Retinal pigment epithelial cell (primary cell): Measurements from ENCODE around the gene NUP62.

Experiments used
- DNase-seq: peaks from one replicate; pipeline ENCODE4 v3.0.0-alpha.2; 2010; ENCODE audit warnings: low read depth
- H3K4me3 ChIP-seq: 2 replicates; pipeline ENCODE4 v1.5.1; 2011; ENCODE audit warnings: mild to moderate bottlenecking, low read length, control low read depth, moderate library complexity
- TF ChIP-seq, protein P1 (sequence below): conservative IDR thresholded peaks from 2 replicates; pipeline ENCODE4 v1.5.1; 2011; ENCODE audit warnings: low read depth, low read length, control low read depth, inconsistent platforms

The NUP62 gene

GRCh38 chr19:49866933-49867782, 62.1 kb downstream of the NUP62 start, which contains the start of gene PNKP:
Gene PNKP, minus strand, starts transcription at chr19:49867576. Its CDS starts 372 bp downstream, at chr19:49867204.
- H3K4me3 ChIP-seq: peak within 1 kb of the TSS; percentile 80
- peak; percentile 56 for DNase-seq
- TF ChIP-seq, protein P1, sequence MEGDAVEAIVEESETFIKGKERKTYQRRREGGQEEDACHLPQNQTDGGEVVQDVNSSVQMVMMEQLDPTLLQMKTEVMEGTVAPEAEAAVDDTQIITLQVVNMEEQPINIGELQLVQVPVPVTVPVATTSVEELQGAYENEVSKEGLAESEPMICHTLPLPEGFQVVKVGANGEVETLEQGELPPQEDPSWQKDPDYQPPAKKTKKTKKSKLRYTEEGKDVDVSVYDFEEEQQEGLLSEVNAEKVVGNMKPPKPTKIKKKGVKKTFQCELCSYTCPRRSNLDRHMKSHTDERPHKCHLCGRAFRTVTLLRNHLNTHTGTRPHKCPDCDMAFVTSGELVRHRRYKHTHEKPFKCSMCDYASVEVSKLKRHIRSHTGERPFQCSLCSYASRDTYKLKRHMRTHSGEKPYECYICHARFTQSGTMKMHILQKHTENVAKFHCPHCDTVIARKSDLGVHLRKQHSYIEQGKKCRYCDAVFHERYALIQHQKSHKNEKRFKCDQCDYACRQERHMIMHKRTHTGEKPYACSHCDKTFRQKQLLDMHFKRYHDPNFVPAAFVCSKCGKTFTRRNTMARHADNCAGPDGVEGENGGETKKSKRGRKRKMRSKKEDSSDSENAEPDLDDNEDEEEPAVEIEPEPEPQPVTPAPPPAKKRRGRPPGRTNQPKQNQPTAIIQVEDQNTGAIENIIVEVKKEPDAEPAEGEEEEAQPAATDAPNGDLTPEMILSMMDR: no peak

DNA sequence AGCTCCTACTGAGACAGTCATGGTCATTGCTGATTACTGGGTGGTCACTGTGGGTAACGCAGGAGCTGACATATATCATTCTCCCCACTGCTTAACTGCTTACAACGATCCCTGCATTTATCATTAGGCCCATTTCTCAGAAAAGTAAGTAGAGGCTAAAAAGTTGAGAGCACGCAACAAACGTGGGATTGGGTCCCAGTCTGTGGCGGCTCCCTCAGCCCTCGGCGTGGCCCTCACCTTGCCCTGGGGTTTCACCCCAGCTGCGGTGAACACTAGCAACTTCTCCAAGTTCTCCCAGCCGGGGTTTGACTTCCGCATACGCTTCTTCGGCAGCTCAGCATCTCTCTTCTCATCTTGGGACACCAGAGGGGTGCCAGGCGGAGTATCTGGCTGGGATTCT, 64.4 kb downstream of the NUP62 start:
- DNase-seq: no peak
- TF ChIP-seq, protein P1: no peak
- H3K4me3 ChIP-seq: no peak overlapping the region

- H3K4me3 ChIP-seq: no peak overlapping the region
These were observed 65.4 kb downstream of the NUP62 start for GRCh38 chr19:49863935-49864320.

DNA sequence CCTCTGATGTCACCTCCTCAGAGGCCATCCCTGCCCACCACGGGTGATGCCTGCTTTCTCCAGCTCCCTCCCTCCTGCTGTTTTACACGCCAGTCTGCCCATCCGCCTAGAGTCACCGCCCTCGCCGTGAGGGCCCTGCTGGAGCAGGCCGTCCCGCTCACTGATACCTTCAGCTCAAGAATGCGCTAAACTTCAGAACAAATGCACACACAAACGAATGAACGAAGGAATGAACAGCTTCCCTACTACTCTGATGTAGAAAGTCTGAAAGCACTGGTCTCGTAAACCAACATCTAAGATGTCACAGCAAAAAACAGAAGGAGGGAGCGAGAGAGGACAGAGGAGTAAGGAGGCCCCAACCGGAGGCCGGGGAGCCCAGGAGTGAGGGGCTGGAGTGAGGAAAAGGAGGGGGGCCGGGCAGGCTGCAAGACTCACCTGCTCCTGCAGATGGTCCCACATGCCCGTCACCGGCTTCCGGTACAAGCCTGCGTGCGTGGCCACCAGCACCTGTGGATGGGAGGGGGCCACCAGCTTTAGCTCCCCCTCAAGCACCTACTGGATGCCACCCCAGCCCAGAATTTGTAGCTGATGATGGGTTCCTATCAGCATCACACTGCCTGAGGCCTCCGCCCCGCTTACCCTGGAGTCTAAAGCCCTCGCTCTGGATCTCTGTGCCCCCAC, 65.9 kb downstream of the NUP62 start:
- DNase-seq: no peak
- TF ChIP-seq, protein P1: no peak
- H3K4me3 ChIP-seq: no peak overlapping the region

More at GRCh38 chr19:49863935-49864320, 65.4 kb downstream of the NUP62 start:
- TF ChIP-seq, protein P1: no peak
- DNase-seq: no peak

DNA sequence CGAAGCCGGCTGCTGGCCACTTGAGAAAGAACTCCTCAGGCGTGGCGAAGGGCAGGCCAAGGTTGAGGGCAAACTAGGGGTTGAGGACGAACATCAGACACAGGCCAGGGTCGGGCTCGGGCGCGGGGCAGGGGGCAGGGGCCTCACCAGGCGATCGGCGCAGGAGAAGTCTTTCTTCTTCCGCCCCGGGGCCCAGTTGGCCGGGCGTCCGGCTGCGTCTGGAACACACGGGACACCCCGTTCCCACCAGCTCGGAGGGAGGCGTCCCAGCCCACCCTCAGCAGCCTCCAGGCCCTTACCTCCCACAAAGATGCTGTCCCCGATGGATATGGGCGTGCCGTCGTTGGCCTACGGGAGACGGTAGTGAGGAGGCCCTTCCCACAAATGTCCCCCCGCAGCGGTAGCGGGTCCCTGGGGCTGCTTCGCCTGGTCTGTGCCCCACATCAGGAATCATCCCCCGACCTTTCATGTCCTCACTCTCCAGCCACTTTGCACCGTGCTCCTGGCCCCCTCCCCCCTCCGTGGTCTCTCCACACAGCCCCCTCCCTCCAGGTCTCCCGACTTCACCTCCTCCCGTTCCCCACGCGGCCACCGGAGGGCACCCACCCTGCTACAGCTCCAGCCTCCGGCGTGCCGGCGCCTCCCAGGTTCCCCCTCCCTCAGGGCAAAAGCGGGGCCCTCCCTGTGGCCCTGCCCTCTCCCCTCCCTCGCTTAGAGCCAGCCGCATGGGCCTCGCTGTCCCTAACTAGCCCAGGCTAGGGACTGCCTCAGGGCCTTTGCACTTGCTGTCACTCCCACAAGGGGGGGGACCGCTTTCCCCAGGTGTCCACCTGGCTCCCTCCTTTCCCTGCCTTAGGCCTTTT, 66.7 kb downstream of the NUP62 start:
- DNase-seq: no peak
- TF ChIP-seq, protein P1: peak; percentile 49
- H3K4me3 ChIP-seq: no peak overlapping the region

DNA sequence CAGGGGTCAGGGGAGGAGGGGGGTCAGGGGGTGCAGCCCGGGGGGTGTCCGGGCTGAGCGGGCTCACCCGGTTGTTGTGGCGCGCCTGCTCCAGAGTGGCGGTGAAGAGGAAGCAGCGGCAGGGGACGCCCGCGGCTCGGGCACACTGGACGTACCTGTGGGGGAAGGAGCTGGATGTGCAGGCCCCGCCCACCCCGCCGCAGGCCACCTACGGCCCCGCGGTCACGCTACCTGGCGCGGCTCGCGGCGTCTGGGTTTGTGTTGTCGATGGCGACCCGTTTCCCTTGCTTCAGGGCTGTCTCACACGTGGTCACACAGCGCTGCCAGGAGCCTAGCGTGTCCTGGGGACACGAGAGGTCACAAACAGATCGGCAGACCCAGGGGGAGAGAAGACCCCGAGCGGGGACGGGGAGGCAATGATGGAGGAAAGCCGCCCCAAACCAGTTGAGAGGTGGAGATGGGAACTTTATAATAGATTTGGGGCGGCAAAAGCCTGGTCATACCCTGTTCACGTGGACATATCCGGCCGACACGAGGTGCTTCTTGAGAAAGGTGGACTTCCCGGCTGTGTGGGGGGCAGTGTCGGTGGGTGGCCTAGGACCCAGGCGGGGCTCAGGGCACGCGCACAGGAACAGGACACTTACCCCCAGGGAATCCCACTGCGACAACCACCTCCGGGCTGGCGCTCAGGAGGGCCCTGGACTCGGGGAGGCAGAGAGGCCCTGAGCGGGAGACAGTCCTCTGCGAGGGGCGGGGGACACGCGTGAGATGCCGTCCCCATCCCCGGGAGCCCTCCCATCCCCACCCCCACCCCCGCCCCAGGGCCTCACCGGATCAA, 67.5 kb downstream of the NUP62 start:
- TF ChIP-seq, protein P1: no peak
- no peak for DNase-seq
- no peak overlapping the region for H3K4me3 ChIP-seq
